GM13977 (cell line): ENCODE data around the gene PDE6C.

Source experiments
- DNase-seq: peaks from one replicate; pipeline ENCODE4 v3.0.0; 2012; ENCODE audit warnings: low spot score
- CTCF ChIP-seq: IDR thresholded peaks from 2 replicates; pipeline ENCODE4 v1.5.1; 2012; ENCODE audit warnings: mild to moderate bottlenecking, control low read depth; ENCODE audit not compliant: insufficient read depth; ENCODE audit errors: extremely low read depth, missing control alignments
- in situ Hi-C: fragments of 300-500 bp; cut with MboI; formaldehyde crosslinking; loops from one replicate; pipeline ENCODE4 v1.12.0; 2022; ENCODE audit warnings: low sequenced_read_pairs, low pct_unique_long_range_greater_than_20kb, mixed read lengths, inconsistent platforms; ENCODE audit not compliant: unreplicated experiment

The PDE6C gene

GRCh38 chr10:93654201-93654600, 41.9 kb downstream of the PDE6C start:
- no peak for TF ChIP-seq CTCF
- no peak for DNase-seq
- in situ Hi-C loops, result no loop called here

- no peak for TF ChIP-seq CTCF
- in situ Hi-C loops, result no loop called here
- no peak for DNase-seq
Measured at GRCh38 chr10:93656155-93656554, 43.8 kb downstream of the PDE6C start.

GRCh38 chr10:93657757-93658156, 45.4 kb downstream of the PDE6C start:
- in situ Hi-C loops, result no loop called here
- TF ChIP-seq CTCF, result no peak
- no peak for DNase-seq

GRCh38 chr10:93666030-93666429, 53.7 kb downstream of the PDE6C start:
- no peak for DNase-seq
- no peak for TF ChIP-seq CTCF
- in situ Hi-C loops, result no loop called here

- in situ Hi-C loops, result no loop called here
- DNase-seq, result no peak
- no peak for TF ChIP-seq CTCF
Measured at GRCh38 chr10:93667795-93668194, 55.5 kb downstream of the PDE6C start.

- DNase-seq, result no peak
- in situ Hi-C loops, result no loop called here
Measured at GRCh38 chr10:93670372-93670771, 58.0 kb downstream of the PDE6C start.

More at GRCh38 chr10:93670372-93670771, 58.0 kb downstream of the PDE6C start:
- no peak for TF ChIP-seq CTCF
